K562 (cell line): ENCODE measurements around the gene NUCB2. TPM values are rescaled to one million over a fixed set of nuclear protein-coding genes. Genes with fewer than 3 reads are reported as not detected.

ENCODE experiments used
- CCNT2 ChIP-seq: IDR thresholded peaks from 2 replicates; pipeline ENCODE4 v1.6.1; 2011; ENCODE audit warnings: borderline replicate concordance, low read depth, mild to moderate bottlenecking, moderate library complexity, mixed read lengths, low read length; ENCODE audit not compliant: insufficient read length; ENCODE audit errors: extremely low read depth
- ETV6 ChIP-seq, 3 experiments: fragments of 150-350 bp in 1 of 3; sonication (generic) in 1 of 3; formaldehyde crosslinking in 1 of 3; IDR thresholded peaks; 2 replicates each; pipeline versions ENCODE4 v1.6.1 to v1.8.0; 2014 to 2022; ENCODE audit warnings: borderline replicate concordance in 2 of 3, low read depth in 2 of 3, antibody characterized with exemption in 1 of 3, low read length in 1 of 3, mild to moderate bottlenecking in 1 of 3, missing genetic modification reagents in 1 of 3
- MTA3 ChIP-seq: fragments of 450-650 bp; formaldehyde crosslinking; IDR thresholded peaks from 2 replicates; pipeline ENCODE4 v1.6.1; 2017; ENCODE audit warnings: mild to moderate bottlenecking, borderline replicate concordance
- PHB ChIP-seq: fragments of 250-450 bp; sonication (Bioruptor Pico); IDR thresholded peaks from 2 replicates; pipeline ENCODE4 v1.5.0; 2021
- STAT5B ChIP-seq: fragments of 250-450 bp; sonication (Bioruptor Pico); IDR thresholded peaks from 2 replicates; pipeline ENCODE4 v1.8.0; 2021; ENCODE audit warnings: mild to moderate bottlenecking, inconsistent platforms
- ZNF584 ChIP-seq: fragments of 200-800 bp; sonication (Bioruptor generic); IDR thresholded peaks from 2 replicates; pipeline ENCODE4 v1.6.1; 2016; ENCODE audit warnings: low read depth, mild to moderate bottlenecking, missing genetic modification characterization, missing compliant biosample characterization
- ZNF79 ChIP-seq: fragments of 250-450 bp; sonication (Bioruptor Pico); IDR thresholded peaks from 2 replicates; pipeline ENCODE4 v1.4.0; 2020; ENCODE audit warnings: low read depth, mild to moderate bottlenecking, moderate library complexity
- polyA plus RNA-seq, 8 experiments: library from polyadenylated mRNA; depleted of rRNA in 4 of 8; stranded (reverse) in 5 of 8; unstranded in 3 of 8; fragments of >200 nt; fragmentation: Nextera tagmentation in 2 of 8; fragmentation: Illumina TruSeq in 1 of 8; extraction: Ambion mirVana in 2 of 8; extraction: Trizol in 1 of 8; gene quantifications; 2 replicates each; pipeline versions ENCODE4 v1.2.1 to v1.2.3, GENCODE V29; 2011 to 2014; ENCODE audit warnings: inconsistent platforms in 1 of 8, missing spikeins in 1 of 8
- total RNA-seq, 7 experiments: library from RNA; depleted of rRNA in 6 of 7; stranded (reverse); fragments of >200 nt in 6 of 7; fragmentation: Illumina TruSeq in 2 of 7; extraction: Trizol in 2 of 7; gene quantifications; 2 replicates each; pipeline versions ENCODE4 v1.2.1 to v1.2.3, GENCODE V29; 2011 to 2021; ENCODE audit warnings: low replicate concordance in 1 of 7
- TF ChIP-seq, protein P1 (sequence below): fragments of 450-650 bp; IDR thresholded peaks from 2 replicates; pipeline ENCODE4 v1.6.1; 2016; ENCODE audit warnings: low read depth, mild to moderate bottlenecking, moderate library complexity
- TF ChIP-seq, protein P2 (sequence below): sonication (generic); formaldehyde crosslinking; IDR thresholded peaks from 2 replicates; pipeline ENCODE4 v1.4.0; 2020; ENCODE audit warnings: mild to moderate bottlenecking, missing genetic modification reagents
- TF ChIP-seq, protein P3 (sequence below), 2 experiments: fragments of 150-350 bp in 1 of 2; IDR thresholded peaks; 2 replicates each; pipeline ENCODE4 v1.6.1; 2012 to 2016; ENCODE audit warnings: low read depth in 2 of 2, low read length in 2 of 2, mild to moderate bottlenecking in 1 of 2, moderate library complexity in 1 of 2
- TF ChIP-seq, protein P4 (sequence below), 3 experiments: IDR thresholded peaks in 2 of 3; conservative IDR thresholded peaks in 1 of 3; 2 replicates each; pipeline ENCODE4 v1.5.1; 2011 to 2012; ENCODE audit warnings: low read length in 3 of 3, mild to moderate bottlenecking in 3 of 3, control low read depth in 2 of 3, improper control_type of control experiment in 1 of 3, inconsistent platforms in 1 of 3, low read depth in 1 of 3, mixed read lengths in 1 of 3, moderate library complexity in 1 of 3; ENCODE audit not compliant: insufficient read depth in 2 of 3
- TF ChIP-seq, protein P5 (sequence below): fragments of 450-650 bp; formaldehyde crosslinking; IDR thresholded peaks from 2 replicates; pipeline ENCODE4 v1.4.0; 2020; ENCODE audit warnings: mild to moderate bottlenecking, moderate library complexity
- TF ChIP-seq, protein P6 (sequence below): fragments of 450-650 bp; formaldehyde crosslinking; IDR thresholded peaks from 2 replicates; pipeline ENCODE4 v1.4.0; 2020; ENCODE audit warnings: mild to moderate bottlenecking, moderate library complexity

The NUCB2 gene
- total and polyA plus RNA-seq, 9 of the 15 experiments (the other 6 are each of a cell fraction or from before 2014, with no cell fraction given): 54.0 to 108 (median 84.6) TPM

DNA sequence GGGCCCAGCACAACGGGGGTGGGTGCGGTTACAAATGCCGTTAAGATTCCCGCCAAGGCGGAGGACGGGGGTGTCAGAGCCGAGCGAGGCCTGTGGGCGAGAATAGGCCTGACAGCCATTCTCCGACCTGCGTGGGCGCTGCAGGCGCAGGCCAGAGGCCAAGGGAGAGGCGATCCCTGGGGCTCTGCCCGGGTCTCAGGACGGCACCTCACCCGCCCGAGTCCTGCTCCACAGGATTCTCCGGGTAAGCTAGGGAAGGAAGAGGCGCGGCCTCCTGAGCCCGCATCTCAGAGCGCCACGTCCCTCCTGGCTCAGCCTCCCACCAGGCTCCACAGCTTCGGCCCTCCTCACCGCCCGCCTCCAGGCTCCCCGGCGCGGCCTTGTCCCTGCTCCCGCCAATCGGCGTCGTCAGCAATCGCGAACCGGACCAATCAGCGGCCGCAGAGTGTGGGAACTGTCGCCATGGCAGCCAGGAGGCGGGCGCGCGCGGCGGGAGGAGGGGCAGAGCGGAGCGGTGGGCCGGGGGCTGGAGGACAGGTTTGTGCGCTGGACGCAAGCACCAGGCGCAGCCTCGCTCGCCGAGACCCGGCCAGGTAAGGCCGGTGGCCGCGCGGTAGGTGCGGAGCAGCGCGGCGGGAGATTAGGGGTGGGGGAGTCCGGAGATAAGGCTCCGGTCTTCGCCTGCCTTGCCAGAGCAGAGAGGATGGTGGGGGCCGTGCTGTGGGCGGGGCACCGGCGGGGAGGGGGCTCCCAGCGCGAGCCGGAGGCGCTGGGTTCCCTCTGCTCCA, at the start of gene NUCB2 (continued):
- TF ChIP-seq, protein P1, sequence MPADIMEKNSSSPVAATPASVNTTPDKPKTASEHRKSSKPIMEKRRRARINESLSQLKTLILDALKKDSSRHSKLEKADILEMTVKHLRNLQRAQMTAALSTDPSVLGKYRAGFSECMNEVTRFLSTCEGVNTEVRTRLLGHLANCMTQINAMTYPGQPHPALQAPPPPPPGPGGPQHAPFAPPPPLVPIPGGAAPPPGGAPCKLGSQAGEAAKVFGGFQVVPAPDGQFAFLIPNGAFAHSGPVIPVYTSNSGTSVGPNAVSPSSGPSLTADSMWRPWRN: no peak
- TF ChIP-seq, protein P2, sequence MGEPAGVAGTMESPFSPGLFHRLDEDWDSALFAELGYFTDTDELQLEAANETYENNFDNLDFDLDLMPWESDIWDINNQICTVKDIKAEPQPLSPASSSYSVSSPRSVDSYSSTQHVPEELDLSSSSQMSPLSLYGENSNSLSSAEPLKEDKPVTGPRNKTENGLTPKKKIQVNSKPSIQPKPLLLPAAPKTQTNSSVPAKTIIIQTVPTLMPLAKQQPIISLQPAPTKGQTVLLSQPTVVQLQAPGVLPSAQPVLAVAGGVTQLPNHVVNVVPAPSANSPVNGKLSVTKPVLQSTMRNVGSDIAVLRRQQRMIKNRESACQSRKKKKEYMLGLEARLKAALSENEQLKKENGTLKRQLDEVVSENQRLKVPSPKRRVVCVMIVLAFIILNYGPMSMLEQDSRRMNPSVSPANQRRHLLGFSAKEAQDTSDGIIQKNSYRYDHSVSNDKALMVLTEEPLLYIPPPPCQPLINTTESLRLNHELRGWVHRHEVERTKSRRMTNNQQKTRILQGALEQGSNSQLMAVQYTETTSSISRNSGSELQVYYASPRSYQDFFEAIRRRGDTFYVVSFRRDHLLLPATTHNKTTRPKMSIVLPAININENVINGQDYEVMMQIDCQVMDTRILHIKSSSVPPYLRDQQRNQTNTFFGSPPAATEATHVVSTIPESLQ (CRISPR knock-in tag): peak; percentile 91
- TF ChIP-seq ETV6 (IDR thresholded peaks at IDR 0.05; ENCODE audit: borderline replicate concordance in 1 of 2, low read depth in 2 of 2, low read length in 1 of 2) (0 out of 4 replicates have a peak, but pooled peaks of 1 of the 2 experiments have one; percentile 26), ETV6 (CRISPR knock-in tag; IDR thresholded peaks at IDR 0.05; ENCODE audit: borderline replicate concordance) (no peak), MTA3 (peak; percentile 83; the same call in 1 of the 2 replicates), ZNF584 (CRISPR knock-in tag) (peak; percentile 73; the same call in 1 of the 2 replicates), PHB (CRISPR knock-in tag) (no peak), STAT5B (no peak), ZNF79 (CRISPR knock-in tag) (no peak), CCNT2 (peak; percentile 72)
- TF ChIP-seq, protein P3, sequence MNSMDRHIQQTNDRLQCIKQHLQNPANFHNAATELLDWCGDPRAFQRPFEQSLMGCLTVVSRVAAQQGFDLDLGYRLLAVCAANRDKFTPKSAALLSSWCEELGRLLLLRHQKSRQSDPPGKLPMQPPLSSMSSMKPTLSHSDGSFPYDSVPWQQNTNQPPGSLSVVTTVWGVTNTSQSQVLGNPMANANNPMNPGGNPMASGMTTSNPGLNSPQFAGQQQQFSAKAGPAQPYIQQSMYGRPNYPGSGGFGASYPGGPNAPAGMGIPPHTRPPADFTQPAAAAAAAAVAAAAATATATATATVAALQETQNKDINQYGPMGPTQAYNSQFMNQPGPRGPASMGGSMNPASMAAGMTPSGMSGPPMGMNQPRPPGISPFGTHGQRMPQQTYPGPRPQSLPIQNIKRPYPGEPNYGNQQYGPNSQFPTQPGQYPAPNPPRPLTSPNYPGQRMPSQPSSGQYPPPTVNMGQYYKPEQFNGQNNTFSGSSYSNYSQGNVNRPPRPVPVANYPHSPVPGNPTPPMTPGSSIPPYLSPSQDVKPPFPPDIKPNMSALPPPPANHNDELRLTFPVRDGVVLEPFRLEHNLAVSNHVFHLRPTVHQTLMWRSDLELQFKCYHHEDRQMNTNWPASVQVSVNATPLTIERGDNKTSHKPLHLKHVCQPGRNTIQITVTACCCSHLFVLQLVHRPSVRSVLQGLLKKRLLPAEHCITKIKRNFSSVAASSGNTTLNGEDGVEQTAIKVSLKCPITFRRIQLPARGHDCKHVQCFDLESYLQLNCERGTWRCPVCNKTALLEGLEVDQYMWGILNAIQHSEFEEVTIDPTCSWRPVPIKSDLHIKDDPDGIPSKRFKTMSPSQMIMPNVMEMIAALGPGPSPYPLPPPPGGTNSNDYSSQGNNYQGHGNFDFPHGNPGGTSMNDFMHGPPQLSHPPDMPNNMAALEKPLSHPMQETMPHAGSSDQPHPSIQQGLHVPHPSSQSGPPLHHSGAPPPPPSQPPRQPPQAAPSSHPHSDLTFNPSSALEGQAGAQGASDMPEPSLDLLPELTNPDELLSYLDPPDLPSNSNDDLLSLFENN (IDR thresholded peaks at IDR 0.05; ENCODE audit: low read depth in 2 of 2, low read length in 2 of 2): no peak
- TF ChIP-seq, protein P4, sequence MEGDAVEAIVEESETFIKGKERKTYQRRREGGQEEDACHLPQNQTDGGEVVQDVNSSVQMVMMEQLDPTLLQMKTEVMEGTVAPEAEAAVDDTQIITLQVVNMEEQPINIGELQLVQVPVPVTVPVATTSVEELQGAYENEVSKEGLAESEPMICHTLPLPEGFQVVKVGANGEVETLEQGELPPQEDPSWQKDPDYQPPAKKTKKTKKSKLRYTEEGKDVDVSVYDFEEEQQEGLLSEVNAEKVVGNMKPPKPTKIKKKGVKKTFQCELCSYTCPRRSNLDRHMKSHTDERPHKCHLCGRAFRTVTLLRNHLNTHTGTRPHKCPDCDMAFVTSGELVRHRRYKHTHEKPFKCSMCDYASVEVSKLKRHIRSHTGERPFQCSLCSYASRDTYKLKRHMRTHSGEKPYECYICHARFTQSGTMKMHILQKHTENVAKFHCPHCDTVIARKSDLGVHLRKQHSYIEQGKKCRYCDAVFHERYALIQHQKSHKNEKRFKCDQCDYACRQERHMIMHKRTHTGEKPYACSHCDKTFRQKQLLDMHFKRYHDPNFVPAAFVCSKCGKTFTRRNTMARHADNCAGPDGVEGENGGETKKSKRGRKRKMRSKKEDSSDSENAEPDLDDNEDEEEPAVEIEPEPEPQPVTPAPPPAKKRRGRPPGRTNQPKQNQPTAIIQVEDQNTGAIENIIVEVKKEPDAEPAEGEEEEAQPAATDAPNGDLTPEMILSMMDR (IDR thresholded peaks at IDR 0.05 in 2 of 3, conservative IDR thresholded peaks at IDR 0.05 in 1 of 3; ENCODE audit: insufficient read depth in 2 of 3, low read depth in 1 of 3, low read length in 3 of 3): no peak
- TF ChIP-seq, protein P5, sequence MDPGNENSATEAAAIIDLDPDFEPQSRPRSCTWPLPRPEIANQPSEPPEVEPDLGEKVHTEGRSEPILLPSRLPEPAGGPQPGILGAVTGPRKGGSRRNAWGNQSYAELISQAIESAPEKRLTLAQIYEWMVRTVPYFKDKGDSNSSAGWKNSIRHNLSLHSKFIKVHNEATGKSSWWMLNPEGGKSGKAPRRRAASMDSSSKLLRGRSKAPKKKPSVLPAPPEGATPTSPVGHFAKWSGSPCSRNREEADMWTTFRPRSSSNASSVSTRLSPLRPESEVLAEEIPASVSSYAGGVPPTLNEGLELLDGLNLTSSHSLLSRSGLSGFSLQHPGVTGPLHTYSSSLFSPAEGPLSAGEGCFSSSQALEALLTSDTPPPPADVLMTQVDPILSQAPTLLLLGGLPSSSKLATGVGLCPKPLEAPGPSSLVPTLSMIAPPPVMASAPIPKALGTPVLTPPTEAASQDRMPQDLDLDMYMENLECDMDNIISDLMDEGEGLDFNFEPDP (CRISPR knock-in tag): no peak
- TF ChIP-seq, protein P6, sequence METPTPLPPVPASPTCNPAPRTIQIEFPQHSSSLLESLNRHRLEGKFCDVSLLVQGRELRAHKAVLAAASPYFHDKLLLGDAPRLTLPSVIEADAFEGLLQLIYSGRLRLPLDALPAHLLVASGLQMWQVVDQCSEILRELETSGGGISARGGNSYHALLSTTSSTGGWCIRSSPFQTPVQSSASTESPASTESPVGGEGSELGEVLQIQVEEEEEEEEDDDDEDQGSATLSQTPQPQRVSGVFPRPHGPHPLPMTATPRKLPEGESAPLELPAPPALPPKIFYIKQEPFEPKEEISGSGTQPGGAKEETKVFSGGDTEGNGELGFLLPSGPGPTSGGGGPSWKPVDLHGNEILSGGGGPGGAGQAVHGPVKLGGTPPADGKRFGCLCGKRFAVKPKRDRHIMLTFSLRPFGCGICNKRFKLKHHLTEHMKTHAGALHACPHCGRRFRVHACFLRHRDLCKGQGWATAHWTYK (CRISPR knock-in tag): no peak; the same call in 1 of the 2 replicates
